NCI-H526 treated with DMSO at 0.1 percent for 48 hours (cell line): ENCODE results near the gene PTBP3.
"Not testable (repeated sequence)": the region's sequence is repeated elsewhere in the genome, so short reads cannot be mapped to it uniquely, and the experiment has no call there.

ENCODE experiments used
- DNase-seq: peaks from one replicate; lab custom pipeline; 2025; lab: John Stamatoyannopoulos, UW

PTBP3 gene

DNA sequence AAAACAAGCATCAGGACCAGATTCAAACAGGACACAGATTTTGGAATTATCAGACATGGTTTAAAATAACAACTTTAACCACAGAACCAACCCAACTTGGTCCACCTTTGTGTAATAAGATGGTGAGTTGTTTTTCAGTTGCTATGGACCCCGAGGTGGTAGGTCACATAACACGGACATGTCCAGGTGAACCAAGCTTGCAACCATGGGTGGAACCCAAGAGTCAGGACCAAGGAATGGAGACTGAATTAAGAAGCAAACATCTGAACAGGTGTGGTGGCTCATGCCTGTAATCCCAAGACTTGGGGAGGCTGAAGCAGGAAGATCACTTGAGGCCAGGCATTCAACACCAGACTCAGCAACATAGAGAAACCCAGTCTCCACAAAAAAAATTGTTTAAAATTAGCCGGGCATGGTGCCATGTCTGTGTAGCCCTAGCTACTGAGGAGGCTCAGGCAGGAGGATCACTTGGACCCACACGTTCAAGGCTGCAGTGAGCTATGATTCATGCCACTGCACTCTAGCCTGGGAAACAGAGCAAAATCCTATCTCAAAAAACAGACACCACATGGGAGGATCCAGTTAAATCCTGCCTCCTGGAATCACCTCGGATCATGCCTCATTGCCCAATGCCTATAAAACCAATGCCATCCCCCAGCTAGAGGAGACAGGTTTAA lies 10.6 kb downstream of the PTBP3 start:
- DNase-seq = no peak

- no peak for DNase-seq
Observed at GRCh38 chr9:112316258-112316943, 17.0 kb downstream of the PTBP3 start.

GRCh38 chr9:112315331-112316257 lies 17.8 kb downstream of the PTBP3 start:
- no peak for DNase-seq

GRCh38 chr9:112312139-112312538 lies 21.3 kb downstream of the PTBP3 start:
- no peak for DNase-seq

DNA sequence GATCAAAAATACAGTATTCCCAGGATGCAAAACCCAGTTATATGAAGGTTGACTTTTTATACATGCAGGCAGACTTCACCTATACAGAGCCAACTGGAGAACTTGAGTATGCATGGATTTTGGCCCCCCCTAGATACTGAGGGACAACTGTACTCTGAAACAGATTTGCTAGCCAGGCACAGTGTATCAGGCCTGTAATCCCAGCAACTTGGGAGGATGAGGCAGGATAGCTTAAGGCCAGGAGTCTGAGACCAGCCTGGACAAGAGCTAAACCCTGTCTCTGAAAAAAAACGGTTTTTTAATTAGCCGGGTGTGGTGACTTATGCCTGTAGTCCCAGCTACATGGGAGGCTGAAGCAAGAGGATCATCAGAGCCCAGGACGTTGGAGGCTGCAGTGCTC lies 21.9 kb downstream of the PTBP3 start:
- no peak for DNase-seq

DNA sequence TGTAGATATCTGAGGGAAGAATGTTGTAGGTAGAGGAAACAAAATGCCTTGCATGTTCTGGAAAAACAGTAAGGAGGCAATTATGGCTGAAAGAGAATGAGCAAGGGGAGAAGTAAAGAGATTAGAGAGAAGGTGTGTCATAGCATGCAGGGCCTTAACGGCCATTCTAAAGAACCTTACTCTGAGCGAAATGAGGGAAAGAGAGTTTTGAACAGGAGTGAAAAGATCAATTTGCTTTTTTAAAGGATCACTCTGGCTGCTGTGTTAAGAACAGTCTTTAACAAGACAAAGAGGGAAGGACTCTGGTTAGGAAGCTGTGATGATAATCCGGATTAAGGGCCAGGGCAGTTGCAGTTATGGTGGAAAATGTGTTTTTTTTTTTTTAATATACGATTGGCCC lies 22.6 kb downstream of the PTBP3 start:
- no peak for DNase-seq

DNA sequence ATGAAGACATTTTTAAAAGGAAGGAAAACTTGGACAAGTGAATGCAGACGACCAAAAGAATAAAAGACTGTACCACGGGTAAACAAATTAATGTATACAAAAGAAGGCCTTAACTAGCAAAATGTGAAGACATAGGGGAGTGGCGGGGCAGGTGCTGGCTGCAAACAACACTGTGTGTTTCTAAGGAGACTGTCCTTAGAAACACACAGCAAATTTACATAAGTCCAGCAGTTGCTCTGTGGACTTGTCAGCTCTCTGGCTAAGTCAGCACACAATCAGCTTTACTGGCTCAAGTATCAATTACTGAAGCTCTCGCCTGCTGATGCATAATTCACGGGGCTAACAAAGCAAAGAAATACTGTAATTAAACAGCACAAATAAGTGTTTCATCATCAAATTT lies 24.8 kb downstream of the PTBP3 start:
- peak; percentile 81 for DNase-seq

DNA sequence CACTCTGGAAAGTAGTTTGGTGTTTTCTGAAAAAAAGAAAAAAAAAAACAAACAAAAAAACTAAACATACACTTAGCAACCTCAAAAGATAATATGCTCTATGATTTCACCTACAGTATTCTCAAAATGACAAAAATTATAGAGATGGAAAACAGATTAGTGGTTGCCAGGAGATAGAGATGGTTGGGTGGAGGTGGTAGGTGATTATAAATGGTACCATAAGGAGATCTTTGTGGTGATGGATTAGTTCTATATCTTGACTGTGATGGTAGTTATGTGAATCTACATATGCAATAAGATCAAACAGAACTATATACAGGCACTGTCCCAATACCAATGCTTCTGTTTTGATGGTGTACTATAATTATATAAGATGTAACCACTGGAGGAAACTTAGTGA lies 32.0 kb downstream of the PTBP3 start:
- DNase-seq = no peak

- DNase-seq = no peak
Observed at GRCh38 chr9:112299514-112299913, 33.9 kb downstream of the PTBP3 start.

GRCh38 chr9:112296929-112297328 lies 36.5 kb downstream of the PTBP3 start:
- no peak for DNase-seq

DNA sequence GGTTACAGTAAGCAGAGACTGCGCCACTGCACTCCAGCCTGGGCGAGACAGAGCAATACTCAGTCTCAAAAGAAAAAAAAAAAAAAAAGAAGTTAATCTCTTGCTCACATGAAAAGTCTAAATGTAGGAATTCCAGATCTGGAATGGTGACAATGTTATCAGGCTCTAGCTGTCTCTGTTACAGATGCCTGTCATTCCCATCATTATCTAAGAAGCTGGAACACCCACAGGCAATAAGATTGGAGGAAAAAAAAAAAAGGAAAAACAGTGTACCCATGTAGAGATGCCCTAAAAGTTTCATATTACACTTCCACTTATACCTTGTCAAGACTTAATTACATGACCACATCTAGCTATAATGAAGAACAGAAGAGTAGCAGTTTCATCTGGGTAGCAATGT lies 38.2 kb downstream of the PTBP3 start:
- no peak for DNase-seq

- no peak for DNase-seq
Observed at GRCh38 chr9:112288029-112288428, 45.4 kb downstream of the PTBP3 start.

- DNase-seq = no peak
Observed at GRCh38 chr9:112286926-112287325, 46.5 kb downstream of the PTBP3 start.

- DNase-seq = no peak
Observed at GRCh38 chr9:112285056-112285455, 48.4 kb downstream of the PTBP3 start.

DNA sequence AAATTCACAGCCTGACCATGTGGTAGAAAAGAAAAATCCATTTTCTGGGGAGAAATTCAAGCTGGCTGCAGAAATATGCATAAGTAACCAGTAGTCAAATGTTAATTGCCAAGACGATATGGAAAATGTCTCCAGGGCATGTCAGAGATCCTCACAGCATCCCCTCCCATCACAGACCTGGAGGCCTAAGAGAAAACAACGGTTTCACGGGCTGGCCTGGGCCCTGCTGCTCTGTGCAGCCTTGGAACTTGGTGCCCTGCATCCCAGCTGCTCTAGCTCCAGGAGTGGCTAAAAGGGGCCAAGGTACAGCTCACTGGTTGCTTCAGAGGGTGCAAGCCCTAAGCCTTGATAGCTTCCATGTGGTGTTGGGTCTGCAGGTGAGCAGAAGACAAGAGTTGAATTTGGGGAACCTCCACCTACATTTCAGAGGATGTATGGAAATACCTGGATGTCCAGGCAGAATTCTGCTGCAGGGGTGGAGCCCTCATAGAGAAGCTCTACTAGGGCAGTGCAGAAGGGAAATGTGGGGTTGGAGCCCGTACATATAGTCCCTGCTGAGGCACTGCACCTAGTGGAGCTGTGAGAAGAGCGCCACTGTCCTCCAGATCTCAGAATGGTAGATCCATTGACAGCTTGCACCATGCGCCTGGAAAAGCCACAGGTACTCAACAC lies 49.7 kb downstream of the PTBP3 start:
- DNase-seq = no peak

GRCh38 chr9:112282841-112283240 lies 50.6 kb downstream of the PTBP3 start:
- not testable (repeated sequence) for DNase-seq

DNA sequence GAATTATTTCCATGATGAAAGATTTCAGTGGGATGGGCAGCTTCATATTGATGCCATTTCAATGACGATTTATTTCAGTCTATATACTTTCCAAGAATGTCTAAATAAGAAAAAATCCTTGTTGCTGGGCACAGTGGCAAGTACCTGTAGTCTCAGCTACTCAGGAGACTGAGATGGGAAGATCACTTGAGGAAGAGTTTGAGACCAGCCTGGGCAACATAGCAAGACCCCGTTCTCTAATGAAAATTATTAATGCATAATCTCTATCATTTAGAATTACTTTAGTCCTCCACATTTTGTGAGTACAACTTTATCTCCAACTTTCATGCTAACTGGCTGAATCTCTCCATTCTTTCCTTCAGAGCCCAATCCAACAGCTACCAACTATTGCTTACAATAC lies 52.5 kb downstream of the PTBP3 start:
- DNase-seq = no peak

GRCh38 chr9:112279501-112279900 lies 53.9 kb downstream of the PTBP3 start:
- no peak for DNase-seq

- no peak for DNase-seq
Observed at GRCh38 chr9:112278152-112278551, 55.3 kb downstream of the PTBP3 start.

GRCh38 chr9:112274600-112274999 lies 58.8 kb downstream of the PTBP3 start:
- DNase-seq = no peak

DNA sequence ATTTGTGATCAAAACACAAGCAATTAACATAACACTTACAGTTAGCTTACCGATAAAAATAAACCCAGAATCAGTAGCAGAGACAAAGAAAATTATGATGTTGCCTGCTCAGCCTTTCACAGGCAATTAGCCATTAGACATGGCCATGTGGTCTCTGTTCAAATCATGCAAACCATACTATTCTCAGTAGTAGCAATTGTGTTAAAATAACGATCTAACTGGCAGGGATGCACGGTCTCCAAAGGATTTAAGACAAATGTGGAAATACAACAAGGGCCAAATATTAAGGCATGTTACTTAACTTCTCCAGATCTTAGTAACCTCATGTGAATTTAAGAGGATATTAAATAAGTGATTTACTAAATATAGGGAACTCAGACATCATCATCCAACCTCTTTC lies 59.5 kb downstream of the PTBP3 start:
- DNase-seq = no peak

DNA sequence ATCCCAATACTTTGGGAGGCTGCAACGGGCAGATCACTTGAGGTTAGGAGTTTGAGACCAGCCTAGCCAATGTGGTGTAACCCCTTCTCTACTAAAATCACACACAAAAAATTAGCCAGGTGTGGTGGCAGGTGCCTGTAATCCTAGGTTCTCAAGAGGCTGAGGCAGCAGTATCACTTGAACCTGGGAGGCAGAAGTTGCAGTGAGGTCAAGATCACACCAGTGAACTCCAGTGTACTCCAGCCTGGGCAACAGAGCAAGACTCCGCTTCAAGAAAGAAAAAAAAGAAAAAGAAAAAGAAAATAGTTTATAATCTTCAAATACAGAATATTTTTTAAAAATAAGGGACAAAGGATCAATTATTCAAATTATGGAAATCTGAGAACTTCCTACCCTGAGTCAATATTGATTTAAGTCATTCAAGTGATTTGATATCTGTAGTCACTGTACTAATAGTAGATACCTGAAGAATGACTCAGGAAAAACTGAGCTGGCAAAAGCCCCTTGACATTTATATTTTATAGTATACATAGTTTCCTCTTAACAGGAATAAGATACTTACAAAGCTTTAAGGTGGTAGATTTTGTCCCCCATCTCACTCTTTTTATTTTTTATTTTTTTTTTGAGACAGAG lies 61.8 kb downstream of the PTBP3 start:
- no peak for DNase-seq
